Upper lobe of left lung (tissue), 6 donors: ENCODE measurements around the gene SORL1. TPM values are rescaled to one million over a fixed set of nuclear protein-coding genes. Genes with fewer than 3 reads are reported as not detected.

ENCODE experiments used
- ATAC-seq, 2 donors: fragments of 200-7000 bp; cut with Tn5 transposase; one replicate each; pipeline ENCODE4 v1.9.1; 2022; ENCODE audit warnings: mild to moderate bottlenecking in 2 of 2, moderate library complexity in 2 of 2; ENCODE audit not compliant: low FRiP score in 2 of 2
- DNase-seq, 2 donors: peaks; one replicate each; pipeline ENCODE4 v3.0.0-alpha.2; 2019 to 2020
- H3K27ac ChIP-seq, 4 donors: fragments of 200-600 bp; sonication (generic); one replicate each; pipeline ENCODE4 v1.5.1; 2016 to 2019
- H3K27me3 ChIP-seq, 4 donors: fragments of 200-600 bp; sonication (generic); one replicate each; pipeline ENCODE4 v1.5.1; 2017 to 2019
- H3K36me3 ChIP-seq, 4 donors: fragments of 200-600 bp; sonication (generic); one replicate each; pipeline ENCODE4 v1.5.1; 2016 to 2019
- H3K4me1 ChIP-seq, 4 donors: fragments of 200-600 bp; sonication (generic); one replicate each; pipeline ENCODE4 v1.5.1; 2018 to 2019
- H3K4me3 ChIP-seq, 4 donors: fragments of 200-600 bp; sonication (generic); one replicate each; pipeline ENCODE4 v1.5.1; 2017 to 2019; ENCODE audit warnings: mild to moderate bottlenecking in 2 of 4, moderate library complexity in 1 of 4
- H3K9me3 ChIP-seq, 4 donors: fragments of 200-600 bp; sonication (generic); one replicate each; pipeline ENCODE4 v1.5.1; 2018 to 2019
- CTCF ChIP-seq, 6 experiments: fragments of 450-650 bp in 4 of 6; fragments of 200-600 bp in 2 of 6; sonication (generic) in 2 of 6; IDR thresholded peaks; one replicate each; pipeline ENCODE4 v1.5.1; 2016 to 2019; ENCODE audit warnings: antibody characterized with exemption in 6 of 6
- EP300 ChIP-seq, 4 donors: sonication (generic); formaldehyde crosslinking; IDR thresholded peaks; one replicate each; pipeline ENCODE4 v1.5.1; 2017; ENCODE audit warnings: antibody characterized with exemption in 4 of 4, control low read depth in 2 of 4
- POLR2A ChIP-seq, 4 donors: fragments of 450-650 bp; IDR thresholded peaks; one replicate each; pipeline ENCODE4 v1.5.1; 2016 to 2017; ENCODE audit warnings: antibody characterized with exemption in 4 of 4, mild to moderate bottlenecking in 2 of 4
- POLR2AphosphoS5 ChIP-seq, 2 donors: sonication (generic); formaldehyde crosslinking; IDR thresholded peaks; one replicate each; pipeline ENCODE4 v1.5.1; 2017; ENCODE audit warnings: antibody characterized with exemption in 2 of 2
- WGBS, 2 donors: methylation state at CpG; one replicate each; pipeline ENCODE4 v1.1.5; 2017 to 2018; 5-methylcytosine and 5-hydroxymethylcytosine counted together
- total RNA-seq, 6 donors: library from RNA; depleted of rRNA in 4 of 6; stranded (reverse); fragments of >200 nt in 4 of 6; gene quantifications; one replicate each; pipeline versions ENCODE4 v1.1.0 to v1.2.1, GENCODE V29; 2016 to 2021
- donor health status: DM: no; HTN: no; CAD: no; lungs with moderate emphysema.
- donor health status: DM: no; HTN: yes; CAD: no; lungs with severe emphysema.

Gene SORL1
- total RNA-seq, 6 donors from 2014 or later: 33.3 to 85.9 (median 67.2) TPM

GRCh38 chr11:121435551-121436511, 16.3 kb upstream of the SORL1 start:
- peak; percentile 54 to 66 for ATAC-seq
- H3K27me3 ChIP-seq: no peaks in the 10 kb centered on the region
- DNase-seq: peak in 1 of 2 donors; percentile 31
- no peak for TF ChIP-seq CTCF (IDR thresholded peaks at IDR 0.05)
- no peak for TF ChIP-seq POLR2AphosphoS5 (IDR thresholded peaks at IDR 0.05)
- TF ChIP-seq POLR2A (IDR thresholded peaks at IDR 0.05): no peak
- no peak for TF ChIP-seq EP300 (IDR thresholded peaks at IDR 0.05)
- H3K36me3 ChIP-seq: no peaks in the 10 kb centered on the region
- H3K27ac ChIP-seq: peak overlapping the region; percentile 21 to 59 (median 40)
- WGBS, 2 donors: 67 to 73% methylated on average over 3 of the region's 3 CpGs
- no peak overlapping the region for H3K4me3 ChIP-seq
- peaks cover 11 to 25% (median 13%) of the 10 kb centered on the region in 4 donors for H3K4me1 ChIP-seq
- no peaks in the 10 kb centered on the region for H3K9me3 ChIP-seq

- peak in 1 of 2 donors; percentile 67 for ATAC-seq
- H3K27ac ChIP-seq: peak overlapping the region; percentile 7 to 59 (median 50)
Measured at GRCh38 chr11:121437018-121437685, 15.0 kb upstream of the SORL1 start.

GRCh38 chr11:121437686-121438078, 14.4 kb upstream of the SORL1 start:
- 70 to 72% methylated on average over 4 of the region's 4 CpGs for WGBS, 2 donors
- no peaks in the 10 kb centered on the region for H3K36me3 ChIP-seq
- H3K9me3 ChIP-seq: no peaks in the 10 kb centered on the region
- H3K27ac ChIP-seq: peak overlapping the region in 3 of 4 donors; percentile 48 to 52 (median 50)
- H3K4me1 ChIP-seq: peaks cover 11 to 25% (median 13%) of the 10 kb centered on the region in 4 donors
- DNase-seq: no peak
- no peak for TF ChIP-seq POLR2A (IDR thresholded peaks at IDR 0.05)
- TF ChIP-seq POLR2AphosphoS5 (IDR thresholded peaks at IDR 0.05): no peak
- TF ChIP-seq CTCF (IDR thresholded peaks at IDR 0.05): no peak
- TF ChIP-seq EP300 (IDR thresholded peaks at IDR 0.05): no peak
- peak in 1 of 2 donors; percentile 36 for ATAC-seq
- H3K27me3 ChIP-seq: no peaks in the 10 kb centered on the region
- H3K4me3 ChIP-seq: no peak overlapping the region

More at GRCh38 chr11:121437018-121437685, 15.0 kb upstream of the SORL1 start:
- no peak overlapping the region for H3K4me3 ChIP-seq
- DNase-seq: no peak
- H3K27me3 ChIP-seq: no peaks in the 10 kb centered on the region
- TF ChIP-seq EP300 (IDR thresholded peaks at IDR 0.05) (no peak), POLR2AphosphoS5 (IDR thresholded peaks at IDR 0.05) (peak in 1 of 2 donors; percentile 49)
- peaks cover 11 to 25% (median 13%) of the 10 kb centered on the region in 4 donors for H3K4me1 ChIP-seq
- no peaks in the 10 kb centered on the region for H3K36me3 ChIP-seq
- H3K9me3 ChIP-seq: no peaks in the 10 kb centered on the region

- TF ChIP-seq EP300 (IDR thresholded peaks at IDR 0.05) (no peak), POLR2AphosphoS5 (IDR thresholded peaks at IDR 0.05) (no peak), CTCF (IDR thresholded peaks at IDR 0.05) (no peak), POLR2A (IDR thresholded peaks at IDR 0.05) (no peak)
- no peak overlapping the region for H3K4me3 ChIP-seq
- ATAC-seq (peak in 1 of 2 donors; percentile 27), DNase-seq (no peak)
- no peaks in the 10 kb centered on the region for H3K9me3 ChIP-seq
- 83 to 88% methylated on average over 4 of the region's 4 CpGs for WGBS, 2 donors
- H3K27me3 ChIP-seq: no peaks in the 10 kb centered on the region
- H3K36me3 ChIP-seq: no peaks in the 10 kb centered on the region
- peaks cover 11 to 25% (median 13%) of the 10 kb centered on the region in 4 donors for H3K4me1 ChIP-seq
- no peak overlapping the region for H3K27ac ChIP-seq
Measured at GRCh38 chr11:121439337-121439736, 12.8 kb upstream of the SORL1 start.

GRCh38 chr11:121439759-121440158, 12.4 kb upstream of the SORL1 start:
- Histone ChIP-seq H3K9me3 (no peaks in the 10 kb centered on the region), H3K27me3 (no peaks in the 10 kb centered on the region), H3K36me3 (no peaks in the 10 kb centered on the region), H3K27ac (no peak overlapping the region), H3K4me1 (peaks cover 11 to 25% (median 13%) of the 10 kb centered on the region in 4 donors), H3K4me3 (no peak overlapping the region)
- TF ChIP-seq CTCF (IDR thresholded peaks at IDR 0.05) (no peak), EP300 (IDR thresholded peaks at IDR 0.05) (no peak), POLR2A (IDR thresholded peaks at IDR 0.05) (no peak), POLR2AphosphoS5 (IDR thresholded peaks at IDR 0.05) (no peak)
- DNase-seq (no peak), ATAC-seq (no peak)
